ENCODE results near the gene LYSMD2.
A peak's percentile ranks its signal among the peaks of the same experiment; 100 is the strongest.

LYSMD2 gene

GRCh38 chr15:51749307-51749706 is 11.9 kb upstream of the LYSMD2 start:
- H3K27me3 ChIP-seq (ENCODE audit: insufficient read depth, low read length) = peaks cover 40% of the 10 kb centered on the region
- no peaks in the 10 kb centered on the region for H3K36me3 ChIP-seq (ENCODE audit: insufficient read depth, low read length)
- H3K9me3 ChIP-seq (ENCODE audit: low read length) = no peaks in the 10 kb centered on the region
- H3K4me1 ChIP-seq (ENCODE audit: insufficient read depth, low read length) = peaks cover 10% of the 10 kb centered on the region
- no peak overlapping the region for H3K4me3 ChIP-seq (ENCODE audit: low read length)
- no peak overlapping the region for H2AFZ ChIP-seq (ENCODE audit: low read depth, low read length)

GRCh38 chr15:51739061-51739712 is 1.7 kb upstream of the LYSMD2 start:
- no peaks in the 10 kb centered on the region for H3K9me3 ChIP-seq (ENCODE audit: low read length)
- no peak overlapping the region for H2AFZ ChIP-seq (ENCODE audit: low read depth, low read length)
- peaks cover 56% of the 10 kb centered on the region for H3K27me3 ChIP-seq (ENCODE audit: insufficient read depth, low read length)
- H3K4me3 ChIP-seq (ENCODE audit: low read length) = no peak overlapping the region
- H3K36me3 ChIP-seq (ENCODE audit: insufficient read depth, low read length) = no peaks in the 10 kb centered on the region
- peaks cover 5% of the 10 kb centered on the region for H3K4me1 ChIP-seq (ENCODE audit: insufficient read depth, low read length)

- no peak overlapping the region for H3K4me3 ChIP-seq (ENCODE audit: low read length)
- H3K27me3 ChIP-seq (ENCODE audit: insufficient read depth, low read length) = peaks cover 56% of the 10 kb centered on the region
- no peaks in the 10 kb centered on the region for H3K9me3 ChIP-seq (ENCODE audit: low read length)
- no peak overlapping the region for H2AFZ ChIP-seq (ENCODE audit: low read depth, low read length)
- H3K36me3 ChIP-seq (ENCODE audit: insufficient read depth, low read length) = no peaks in the 10 kb centered on the region
- peaks cover 6% of the 10 kb centered on the region for H3K4me1 ChIP-seq (ENCODE audit: insufficient read depth, low read length)
Observed at GRCh38 chr15:51738553-51738952, 1.1 kb upstream of the LYSMD2 start.

GRCh38 chr15:51736751-51737521 is 519 bp downstream of the LYSMD2 start:
- Histone ChIP-seq H3K4me3 (ENCODE audit: low read length) (peak overlapping the region; percentile 56), H3K36me3 (ENCODE audit: insufficient read depth, low read length) (no peaks in the 10 kb centered on the region), H3K27me3 (ENCODE audit: insufficient read depth, low read length) (peaks cover 49% of the 10 kb centered on the region), H2AFZ (ENCODE audit: low read depth, low read length) (peak overlapping the region; percentile 100), H3K4me1 (ENCODE audit: insufficient read depth, low read length) (peaks cover 6% of the 10 kb centered on the region), H3K9me3 (ENCODE audit: low read length) (no peaks in the 10 kb centered on the region)

- Histone ChIP-seq H2AFZ (ENCODE audit: low read depth, low read length) (no peak overlapping the region), H3K4me1 (ENCODE audit: insufficient read depth, low read length) (peaks cover 6% of the 10 kb centered on the region), H3K4me3 (ENCODE audit: low read length) (no peak overlapping the region), H3K27me3 (ENCODE audit: insufficient read depth, low read length) (peaks cover 46% of the 10 kb centered on the region), H3K9me3 (ENCODE audit: low read length) (no peaks in the 10 kb centered on the region), H3K36me3 (ENCODE audit: insufficient read depth, low read length) (no peaks in the 10 kb centered on the region)
Observed at GRCh38 chr15:51736069-51736468, 1.4 kb downstream of the LYSMD2 start.

- Histone ChIP-seq H3K4me1 (ENCODE audit: insufficient read depth, low read length) (peaks cover 6% of the 10 kb centered on the region), H3K4me3 (ENCODE audit: low read length) (no peak overlapping the region), H3K36me3 (ENCODE audit: insufficient read depth, low read length) (no peaks in the 10 kb centered on the region), H3K27me3 (ENCODE audit: insufficient read depth, low read length) (peaks cover 42% of the 10 kb centered on the region), H3K9me3 (ENCODE audit: low read length) (no peaks in the 10 kb centered on the region), H2AFZ (ENCODE audit: low read depth, low read length) (no peak overlapping the region)
Observed at GRCh38 chr15:51735228-51736010, 2.0 kb downstream of the LYSMD2 start.

- H3K27me3 ChIP-seq (ENCODE audit: insufficient read depth, low read length) = peaks cover 15% of the 10 kb centered on the region
- H2AFZ ChIP-seq (ENCODE audit: low read depth, low read length) = no peak overlapping the region
- no peaks in the 10 kb centered on the region for H3K36me3 ChIP-seq (ENCODE audit: insufficient read depth, low read length)
- no peak overlapping the region for H3K4me3 ChIP-seq (ENCODE audit: low read length)
- no peaks in the 10 kb centered on the region for H3K9me3 ChIP-seq (ENCODE audit: low read length)
- peaks cover 6% of the 10 kb centered on the region for H3K4me1 ChIP-seq (ENCODE audit: insufficient read depth, low read length)
Observed at GRCh38 chr15:51732646-51733045, 4.8 kb downstream of the LYSMD2 start.

GRCh38 chr15:51731549-51732267 is 5.7 kb downstream of the LYSMD2 start:
- Histone ChIP-seq H2AFZ (ENCODE audit: low read depth, low read length) (no peak overlapping the region), H3K9me3 (ENCODE audit: low read length) (no peaks in the 10 kb centered on the region), H3K27me3 (ENCODE audit: insufficient read depth, low read length) (peaks cover 15% of the 10 kb centered on the region), H3K4me3 (ENCODE audit: low read length) (no peak overlapping the region), H3K36me3 (ENCODE audit: insufficient read depth, low read length) (no peaks in the 10 kb centered on the region), H3K4me1 (ENCODE audit: insufficient read depth, low read length) (peaks cover 8% of the 10 kb centered on the region)

GRCh38 chr15:51727141-51727897 is 10.1 kb downstream of the LYSMD2 start:
- no peaks in the 10 kb centered on the region for H3K27me3 ChIP-seq (ENCODE audit: insufficient read depth, low read length)
- H3K4me1 ChIP-seq (ENCODE audit: insufficient read depth, low read length) = peaks cover 16% of the 10 kb centered on the region
- H3K36me3 ChIP-seq (ENCODE audit: insufficient read depth, low read length) = no peaks in the 10 kb centered on the region
- H2AFZ ChIP-seq (ENCODE audit: low read depth, low read length) = no peak overlapping the region
- no peaks in the 10 kb centered on the region for H3K9me3 ChIP-seq (ENCODE audit: low read length)
- no peak overlapping the region for H3K4me3 ChIP-seq (ENCODE audit: low read length)

- Histone ChIP-seq H3K9me3 (ENCODE audit: low read length) (no peaks in the 10 kb centered on the region), H3K4me1 (ENCODE audit: insufficient read depth, low read length) (peaks cover 16% of the 10 kb centered on the region), H3K27me3 (ENCODE audit: insufficient read depth, low read length) (no peaks in the 10 kb centered on the region), H3K36me3 (ENCODE audit: insufficient read depth, low read length) (no peaks in the 10 kb centered on the region), H2AFZ (ENCODE audit: low read depth, low read length) (no peak overlapping the region), H3K4me3 (ENCODE audit: low read length) (no peak overlapping the region)
Observed at GRCh38 chr15:51726302-51727073, 11.0 kb downstream of the LYSMD2 start.

GRCh38 chr15:51724673-51725072 is 12.8 kb downstream of the LYSMD2 start:
- Histone ChIP-seq H3K27me3 (ENCODE audit: insufficient read depth, low read length) (no peaks in the 10 kb centered on the region), H3K4me3 (ENCODE audit: low read length) (no peak overlapping the region), H3K36me3 (ENCODE audit: insufficient read depth, low read length) (no peaks in the 10 kb centered on the region), H3K4me1 (ENCODE audit: insufficient read depth, low read length) (peaks cover 16% of the 10 kb centered on the region), H3K9me3 (ENCODE audit: low read length) (no peaks in the 10 kb centered on the region), H2AFZ (ENCODE audit: low read depth, low read length) (no peak overlapping the region)

GRCh38 chr15:51724199-51724598 is 13.3 kb downstream of the LYSMD2 start:
- no peaks in the 10 kb centered on the region for H3K9me3 ChIP-seq (ENCODE audit: low read length)
- H3K36me3 ChIP-seq (ENCODE audit: insufficient read depth, low read length) = no peaks in the 10 kb centered on the region
- H3K27me3 ChIP-seq (ENCODE audit: insufficient read depth, low read length) = no peaks in the 10 kb centered on the region
- H3K4me3 ChIP-seq (ENCODE audit: low read length) = no peak overlapping the region
- no peak overlapping the region for H2AFZ ChIP-seq (ENCODE audit: low read depth, low read length)
- H3K4me1 ChIP-seq (ENCODE audit: insufficient read depth, low read length) = peaks cover 16% of the 10 kb centered on the region
